Fibroblast of lung (primary cell): ENCODE data around the gene SERPINH1.

ENCODE experiments used
- CTCF ChIP-seq, 2 donors: IDR thresholded peaks in 1 of 2; conservative IDR thresholded peaks in 1 of 2; 1 replicate in 1 of 2; 2 replicates in 1 of 2; pipeline ENCODE4 v1.5.1; 2011 to 2012; ENCODE audit warnings: low read length in 2 of 2, control low read depth in 1 of 2, inconsistent platforms in 1 of 2, low read depth in 1 of 2, mild to moderate bottlenecking in 1 of 2
- EZH2 ChIP-seq: IDR thresholded peaks from 2 replicates; pipeline ENCODE4 v1.5.1; 2012; ENCODE audit warnings: low read length, control low read depth, mild to moderate bottlenecking; ENCODE audit errors: missing control alignments

- TF ChIP-seq CTCF (conservative IDR thresholded peaks at IDR 0.05 in 1 of 2, IDR thresholded peaks at IDR 0.05 in 1 of 2; ENCODE audit: low read depth in 1 of 2, low read length in 2 of 2) (peak; percentile 86 to 90), EZH2 (no peak)
These were observed 29.6 kb upstream of the SERPINH1 start for GRCh38 chr11:75532200-75533048.
